Measurements from ENCODE around the gene BICDL2. TPM values are rescaled to one million over a fixed set of nuclear protein-coding genes. Genes with fewer than 3 reads are reported as not detected.

Gene BICDL2
- total RNA-seq, 3 donors from 2014 or later, result 31.5 to 50.1 TPM; not detected in 1

GRCh38 chr16:3023415-3023668, 13.4 kb downstream of the BICDL2 start:
- peaks cover 15 to 16% of the 10 kb centered on the region in 2 donors for H3K4me1 ChIP-seq
- peak overlapping the region; percentile 96 to 98 for H3K27ac ChIP-seq
- intact Hi-C loops (cut with DNase I; ENCODE audit: low total_unique reads), result no loop called here
- no peaks in the 10 kb centered on the region for H3K36me3 ChIP-seq
- TF ChIP-seq POLR2A (IDR thresholded peaks at IDR 0.05), result no peak
- TF ChIP-seq POLR2AphosphoS5 (IDR thresholded peaks at IDR 0.05), result no peak
- TF ChIP-seq, protein P1, sequence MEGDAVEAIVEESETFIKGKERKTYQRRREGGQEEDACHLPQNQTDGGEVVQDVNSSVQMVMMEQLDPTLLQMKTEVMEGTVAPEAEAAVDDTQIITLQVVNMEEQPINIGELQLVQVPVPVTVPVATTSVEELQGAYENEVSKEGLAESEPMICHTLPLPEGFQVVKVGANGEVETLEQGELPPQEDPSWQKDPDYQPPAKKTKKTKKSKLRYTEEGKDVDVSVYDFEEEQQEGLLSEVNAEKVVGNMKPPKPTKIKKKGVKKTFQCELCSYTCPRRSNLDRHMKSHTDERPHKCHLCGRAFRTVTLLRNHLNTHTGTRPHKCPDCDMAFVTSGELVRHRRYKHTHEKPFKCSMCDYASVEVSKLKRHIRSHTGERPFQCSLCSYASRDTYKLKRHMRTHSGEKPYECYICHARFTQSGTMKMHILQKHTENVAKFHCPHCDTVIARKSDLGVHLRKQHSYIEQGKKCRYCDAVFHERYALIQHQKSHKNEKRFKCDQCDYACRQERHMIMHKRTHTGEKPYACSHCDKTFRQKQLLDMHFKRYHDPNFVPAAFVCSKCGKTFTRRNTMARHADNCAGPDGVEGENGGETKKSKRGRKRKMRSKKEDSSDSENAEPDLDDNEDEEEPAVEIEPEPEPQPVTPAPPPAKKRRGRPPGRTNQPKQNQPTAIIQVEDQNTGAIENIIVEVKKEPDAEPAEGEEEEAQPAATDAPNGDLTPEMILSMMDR (IDR thresholded peaks at IDR 0.05), result no peak
- no peaks in the 10 kb centered on the region for H3K9me3 ChIP-seq
- peak overlapping the region; percentile 68 to 88 (median 70) for H3K4me3 ChIP-seq
- DNase-seq (ENCODE audit: low spot score in 2 of 2), result peak in 1 of 2 donors; percentile 60
- no peaks in the 10 kb centered on the region for H3K27me3 ChIP-seq

DNA sequence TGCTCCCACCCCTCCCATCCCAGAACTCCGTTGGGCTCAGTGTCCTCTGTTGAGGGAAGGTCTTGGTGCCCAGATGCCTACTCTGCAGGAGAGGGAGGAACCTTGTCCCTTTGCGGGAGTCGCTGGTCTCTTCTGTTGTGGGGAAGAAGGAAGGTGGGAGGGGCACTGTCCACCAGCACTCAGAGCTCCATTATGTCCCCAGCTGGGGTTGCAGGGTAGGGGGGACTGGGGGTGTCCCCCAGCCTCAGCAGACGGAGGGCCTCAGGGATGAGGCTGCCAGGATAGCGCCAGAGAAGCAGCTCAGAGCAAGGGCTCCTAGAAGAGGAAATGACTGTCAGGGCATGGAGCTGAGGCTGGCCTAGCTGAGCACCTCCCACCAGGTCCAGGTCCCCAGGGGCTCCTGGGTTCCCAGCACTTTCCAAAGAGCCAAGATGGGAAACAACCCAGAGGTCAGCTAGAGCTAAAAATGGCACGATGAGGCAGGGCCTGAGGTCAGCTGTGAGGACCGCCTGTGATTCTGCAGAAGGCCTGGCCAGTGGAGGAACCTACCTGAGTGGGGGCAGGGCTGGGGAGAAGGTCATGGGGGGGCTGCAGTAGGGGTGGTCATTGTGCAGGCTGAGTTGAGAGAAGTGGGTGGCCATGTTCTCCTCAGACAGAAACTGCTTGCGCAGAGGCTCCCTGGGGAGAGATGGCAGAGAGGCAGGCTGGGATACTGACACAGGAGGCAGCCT, 13.9 kb downstream of the BICDL2 start:
- H3K27me3 ChIP-seq, result peaks cover 3 to 5% of the 10 kb centered on the region in 2 donors
- H3K4me1 ChIP-seq, result peaks cover 15 to 16% of the 10 kb centered on the region in 2 donors
- H3K36me3 ChIP-seq, result no peaks in the 10 kb centered on the region
- intact Hi-C loops (cut with DNase I; ENCODE audit: low total_unique reads), result no loop called here
- TF ChIP-seq POLR2AphosphoS5 (IDR thresholded peaks at IDR 0.05), result no peak
- TF ChIP-seq, protein P1 (IDR thresholded peaks at IDR 0.05), result no peak
- TF ChIP-seq POLR2A (IDR thresholded peaks at IDR 0.05), result no peak
- peak overlapping the region; percentile 68 to 88 (median 70) for H3K4me3 ChIP-seq
- peak overlapping the region; percentile 96 to 98 for H3K27ac ChIP-seq
- no peaks in the 10 kb centered on the region for H3K9me3 ChIP-seq
- DNase-seq (ENCODE audit: low spot score in 2 of 2), result no peak

GRCh38 chr16:3022208-3022683, 14.5 kb downstream of the BICDL2 start:
- intact Hi-C loops (cut with DNase I; ENCODE audit: low total_unique reads), result no loop called here

GRCh38 chr16:3021449-3022207, 15.1 kb downstream of the BICDL2 start:
- Histone ChIP-seq H3K27ac (peak overlapping the region; percentile 96 to 98), H3K27me3 (peaks cover 3 to 11% of the 10 kb centered on the region in 2 donors), H3K36me3 (no peaks in the 10 kb centered on the region), H3K4me3 (peak overlapping the region; percentile 52 to 88 (median 70)), H3K4me1 (peaks cover 15 to 16% of the 10 kb centered on the region in 2 donors), H3K9me3 (no peaks in the 10 kb centered on the region)
- TF ChIP-seq POLR2A (IDR thresholded peaks at IDR 0.05) (no peak), POLR2AphosphoS5 (IDR thresholded peaks at IDR 0.05) (no peak)
- TF ChIP-seq, protein P1 (IDR thresholded peaks at IDR 0.05), result peak in 2 of 3 donors; percentile 24 to 25
- intact Hi-C loops (cut with DNase I; ENCODE audit: low total_unique reads), result no loop called here
- DNase-seq (ENCODE audit: low spot score in 2 of 2), result peak; percentile 83 to 84

More at GRCh38 chr16:3022208-3022683, 14.5 kb downstream of the BICDL2 start:
- Histone ChIP-seq H3K4me3 (peak overlapping the region; percentile 52 to 88 (median 70)), H3K27ac (peak overlapping the region; percentile 96 to 98), H3K9me3 (no peaks in the 10 kb centered on the region), H3K36me3 (no peaks in the 10 kb centered on the region), H3K27me3 (peaks cover 3 to 10% of the 10 kb centered on the region in 2 donors), H3K4me1 (peaks cover 15 to 16% of the 10 kb centered on the region in 2 donors)
- TF ChIP-seq, protein P1 (IDR thresholded peaks at IDR 0.05), result peak in 1 of 3 donors; percentile 13
- TF ChIP-seq POLR2A (IDR thresholded peaks at IDR 0.05), result no peak
- peak; percentile 65 to 80 (median 68) for TF ChIP-seq POLR2AphosphoS5 (IDR thresholded peaks at IDR 0.05)
- peak; percentile 92 to 96 for DNase-seq (ENCODE audit: low spot score in 2 of 2)

Measured in breast epithelium (tissue), 4 donors.